Measurements from ENCODE around the gene DAB1. TPM values are rescaled to one million over a fixed set of nuclear protein-coding genes. Genes with fewer than 3 reads are reported as not detected.

The DAB1 gene
- total and polyA plus RNA-seq, 7 donors: under 0.01 to 1.1 (median 0.75) TPM; not detected in 1

- no peaks in the 10 kb centered on the region for H3K9me3 ChIP-seq
- intact Hi-C loops (cut with DNase I): no loop called here
- no peaks in the 10 kb centered on the region for H3K36me3 ChIP-seq
- no peak for DNase-seq
- no peak overlapping the region for H3K4me3 ChIP-seq
- no peaks in the 10 kb centered on the region for H3K27me3 ChIP-seq
- H3K27ac ChIP-seq: no peak overlapping the region
- WGBS, 2 donors: 63 to 71% methylated on average over 10 of the region's 10 CpGs
- TF ChIP-seq POLR2AphosphoS5 (IDR thresholded peaks at IDR 0.05): no peak
- TF ChIP-seq POLR2A (IDR thresholded peaks at IDR 0.05): no peak
- TF ChIP-seq CTCF (IDR thresholded peaks at IDR 0.05): no peak
- no peak for TF ChIP-seq EP300 (IDR thresholded peaks at IDR 0.05)
- H3K4me1 ChIP-seq: no peaks in the 10 kb centered on the region
These were observed 154.1 kb downstream of the DAB1 start for GRCh38 chr1:57269630-57270225.

- no peak for TF ChIP-seq POLR2AphosphoS5 (IDR thresholded peaks at IDR 0.05)
- TF ChIP-seq POLR2A (IDR thresholded peaks at IDR 0.05): no peak
- no peak for TF ChIP-seq EP300 (IDR thresholded peaks at IDR 0.05)
- no peak for TF ChIP-seq CTCF (IDR thresholded peaks at IDR 0.05)
- Histone ChIP-seq H3K27me3 (no peaks in the 10 kb centered on the region), H3K4me3 (no peak overlapping the region), H3K27ac (no peak overlapping the region), H3K9me3 (no peaks in the 10 kb centered on the region), H3K36me3 (no peaks in the 10 kb centered on the region), H3K4me1 (no peaks in the 10 kb centered on the region)
- DNase-seq: no peak
- 79 to 86% methylated on average over 5 of the region's 5 CpGs for WGBS, 2 donors
- intact Hi-C loops (cut with DNase I): no loop called here
These were observed 158.8 kb downstream of the DAB1 start for GRCh38 chr1:57265104-57265503.

- H3K4me1 ChIP-seq: peaks cover 0 to 10% (median 5%) of the 10 kb centered on the region in 4 donors
- H3K36me3 ChIP-seq: no peaks in the 10 kb centered on the region
These were observed 161.4 kb downstream of the DAB1 start for GRCh38 chr1:57262472-57262871.

GRCh38 chr1:57258557-57259325, 165.1 kb downstream of the DAB1 start:
- 91 to 93% methylated on average over 5 of the region's 5 CpGs for WGBS, 2 donors
- Histone ChIP-seq H3K27ac (no peak overlapping the region), H3K9me3 (peaks cover 0 to 6% (median 3%) of the 10 kb centered on the region in 4 donors), H3K4me3 (no peak overlapping the region), H3K27me3 (no peaks in the 10 kb centered on the region), H3K36me3 (no peaks in the 10 kb centered on the region), H3K4me1 (peaks cover 0 to 10% (median 5%) of the 10 kb centered on the region in 4 donors)
- intact Hi-C loops (cut with DNase I): no loop called here
- no peak for DNase-seq
- TF ChIP-seq EP300 (IDR thresholded peaks at IDR 0.05) (peak in 1 of 4 donors; percentile 21), POLR2AphosphoS5 (IDR thresholded peaks at IDR 0.05) (peak in 3 of 4 donors; percentile 59 to 86 (median 67)), CTCF (IDR thresholded peaks at IDR 0.05) (no peak), POLR2A (IDR thresholded peaks at IDR 0.05) (no peak)

More at GRCh38 chr1:57262472-57262871, 161.4 kb downstream of the DAB1 start:
- H3K4me3 ChIP-seq: no peak overlapping the region
- DNase-seq: no peak
- 87% methylated on average over 3 of the region's 3 CpGs for WGBS, 2 donors
- TF ChIP-seq POLR2AphosphoS5 (IDR thresholded peaks at IDR 0.05) (no peak), EP300 (IDR thresholded peaks at IDR 0.05) (no peak), POLR2A (IDR thresholded peaks at IDR 0.05) (no peak), CTCF (IDR thresholded peaks at IDR 0.05) (no peak)
- H3K9me3 ChIP-seq: peaks cover 0 to 5% (median 2%) of the 10 kb centered on the region in 4 donors
- H3K27ac ChIP-seq: no peak overlapping the region
- intact Hi-C loops (cut with DNase I): no loop called here
- H3K27me3 ChIP-seq: no peaks in the 10 kb centered on the region

Measured in sigmoid colon (tissue), 7 donors.